ENCODE data around the gene PDE4B. TPM values are rescaled to one million over a fixed set of nuclear protein-coding genes. Genes with fewer than 3 reads are reported as not detected.

The PDE4B gene
- total and polyA plus RNA-seq, 2 of the 13 experiments (the other 11 are each of a cell fraction or from before 2014, with no cell fraction given) = not detected

GRCh38 chr1:66074147-66074546 lies 281.5 kb downstream of the PDE4B start:
- Histone ChIP-seq H4K20me1 (ENCODE audit: insufficient read depth, low read length) (no peaks in the 10 kb centered on the region), H3K9ac (ENCODE audit: insufficient read depth, low read depth, low read length) (no peak overlapping the region), H3K4me2 (ENCODE audit: low read depth, low read length) (no peak overlapping the region), H3K4me3 (replicated peaks in 1 of 3; ENCODE audit: insufficient read depth in 1 of 3, low read depth in 2 of 3, low read length in 3 of 3) (no peak overlapping the region), H3K36me3 (replicated peaks in 1 of 2; ENCODE audit: control insufficient read depth in 1 of 2, insufficient read depth in 2 of 2, low read length in 2 of 2) (no peaks in the 10 kb centered on the region), H3K4me1 (ENCODE audit: insufficient read depth, low read length) (no peaks in the 10 kb centered on the region), H3K79me2 (ENCODE audit: insufficient read depth, low read length) (no peaks in the 10 kb centered on the region), H2AFZ (ENCODE audit: low read length) (no peak overlapping the region), H3K27me3 (ENCODE audit: control insufficient read depth in 1 of 2, insufficient read depth in 2 of 2, low read length in 2 of 2) (no peaks in the 10 kb centered on the region), H3K9me3 (ENCODE audit: low read length) (no peaks in the 10 kb centered on the region; the same call in 1 of the 2 replicates), H3K27ac (ENCODE audit: extremely low read length, insufficient read depth, low read length) (no peak overlapping the region)
- FAIRE-seq (no peak), DNase-seq (ENCODE audit: low spot score) (no peak), ATAC-seq (no peak)
- CTCF ChIA-PET (ENCODE audit: low intra/inter-chr PET ratio, low total read pairs) = no interaction called here
- WGBS (ENCODE audit: low lambda C conversion rate) = 18% methylated on average over 2 of the region's 2 CpGs
- BruUV-seq (replicated peaks) = no TSS peak
- POLR2A ChIA-PET = no interaction called here
- no peak for TF ChIP-seq TRIM24 (CRISPR knock-in tag; IDR thresholded peaks at IDR 0.05)
- no peak for TF ChIP-seq ZNF513 (CRISPR knock-in tag; conservative IDR thresholded peaks at IDR 0.05)
- TF ChIP-seq SALL1 (CRISPR knock-in tag; IDR thresholded peaks at IDR 0.05) = no peak
- peak; percentile 75 to 89 for TF ChIP-seq MAFK (conservative IDR thresholded peaks at IDR 0.05 in 1 of 2, IDR thresholded peaks at IDR 0.05 in 1 of 2; ENCODE audit: low read length in 2 of 2)
- TF ChIP-seq MAFF (IDR thresholded peaks at IDR 0.05; ENCODE audit: low read depth, low read length) = peak; percentile 84
- intact Hi-C loops (cut with micrococcal nuclease; ENCODE audit: unreplicated experiment) = no loop called here
- in situ Hi-C loops (cut with HindIII; ENCODE audit: extremely low pct_ligation_motif_present, low pct_unique_long_range_greater_than_20kb) = no loop called here

DNA sequence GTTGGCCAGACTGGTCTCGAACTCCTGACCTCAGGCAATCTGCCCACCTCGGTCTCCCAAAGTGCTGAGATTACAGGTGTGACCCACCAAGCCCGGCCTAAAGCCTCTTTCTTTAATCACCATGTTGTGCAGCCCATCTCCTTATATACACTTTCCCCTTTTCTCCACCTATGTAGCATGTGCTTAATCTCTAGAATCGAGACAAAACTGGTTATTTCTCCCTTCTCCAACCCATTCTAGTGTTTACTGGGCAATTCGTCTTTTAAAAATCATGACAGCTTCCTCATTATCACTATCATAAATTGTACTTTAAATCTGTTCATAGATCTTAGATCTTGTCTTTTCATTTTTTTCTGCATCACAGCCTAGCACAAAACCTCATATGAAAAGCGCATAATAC lies 285.7 kb downstream of the PDE4B start:
- TF ChIP-seq CSRNP1 (CRISPR knock-in tag; IDR thresholded peaks at IDR 0.05) (no peak), ZNF564 (CRISPR knock-in tag; IDR thresholded peaks at IDR 0.05) (no peak), ZFP36L1 (CRISPR knock-in tag; IDR thresholded peaks at IDR 0.05) (no peak), DMAP1 (CRISPR knock-in tag; IDR thresholded peaks at IDR 0.05) (no peak), JARID2 (CRISPR knock-in tag; IDR thresholded peaks at IDR 0.05; ENCODE audit: insufficient replicate concordance) (no peak), ZNF556 (CRISPR knock-in tag; IDR thresholded peaks at IDR 0.05; ENCODE audit: borderline replicate concordance) (no peak), CBX2 (IDR thresholded peaks at IDR 0.05; ENCODE audit: low read depth, low read length) (no peak), CBX2 (CRISPR knock-in tag; IDR thresholded peaks at IDR 0.05; ENCODE audit: low read depth) (no peak), TSC22D2 (CRISPR knock-in tag; IDR thresholded peaks at IDR 0.05; ENCODE audit: borderline replicate concordance) (no peak), ZNF883 (CRISPR knock-in tag; IDR thresholded peaks at IDR 0.05; ENCODE audit: not compliant biosample characterization) (no peak), SETDB1 (CRISPR knock-in tag; IDR thresholded peaks at IDR 0.05; ENCODE audit: borderline replicate concordance) (no peak), PHF8 (CRISPR knock-in tag; IDR thresholded peaks at IDR 0.05) (no peak)
- TF ChIP-seq, protein P1, sequence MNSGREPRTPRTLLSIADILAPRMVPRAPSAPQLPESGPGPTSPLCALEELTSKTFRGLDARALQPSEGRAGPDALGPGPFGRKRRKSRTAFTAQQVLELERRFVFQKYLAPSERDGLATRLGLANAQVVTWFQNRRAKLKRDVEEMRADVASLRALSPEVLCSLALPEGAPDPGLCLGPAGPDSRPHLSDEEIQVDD (CRISPR knock-in tag; IDR thresholded peaks at IDR 0.05; ENCODE audit: borderline replicate concordance) = no peak
- Histone ChIP-seq H3K79me2 (ENCODE audit: insufficient read depth, low read length) (no peaks in the 10 kb centered on the region), H4K20me1 (ENCODE audit: insufficient read depth, low read length) (no peaks in the 10 kb centered on the region), H3K27ac (ENCODE audit: extremely low read length, insufficient read depth, low read length) (no peak overlapping the region), H3K36me3 (replicated peaks in 1 of 2; ENCODE audit: control insufficient read depth in 1 of 2, insufficient read depth in 2 of 2, low read length in 2 of 2) (no peaks in the 10 kb centered on the region), H3K9me3 (ENCODE audit: low read length) (no peaks in the 10 kb centered on the region; the same call in 1 of the 2 replicates), H3K4me2 (ENCODE audit: low read depth, low read length) (no peak overlapping the region), H3K4me1 (ENCODE audit: insufficient read depth, low read length) (no peaks in the 10 kb centered on the region), H3K4me3 (replicated peaks in 1 of 3; ENCODE audit: insufficient read depth in 1 of 3, low read depth in 2 of 3, low read length in 3 of 3) (no peak overlapping the region), H3K9ac (ENCODE audit: insufficient read depth, low read depth, low read length) (no peak overlapping the region), H2AFZ (ENCODE audit: low read length) (no peak overlapping the region), H3K27me3 (ENCODE audit: control insufficient read depth in 1 of 2, insufficient read depth in 2 of 2, low read length in 2 of 2) (no peaks in the 10 kb centered on the region)
- no peak for DNase-seq (ENCODE audit: low spot score)
- intact Hi-C loops (cut with micrococcal nuclease; ENCODE audit: unreplicated experiment) = no loop called here
- in situ Hi-C loops (cut with HindIII; ENCODE audit: extremely low pct_ligation_motif_present, low pct_unique_long_range_greater_than_20kb) = no loop called here
- CTCF ChIA-PET (ENCODE audit: low intra/inter-chr PET ratio, low total read pairs) = no interaction called here
- WGBS (ENCODE audit: low lambda C conversion rate) = 17% methylated on average over 6 of the region's 6 CpGs
- no peak for FAIRE-seq
- no TSS peak for BruUV-seq (replicated peaks)
- POLR2A ChIA-PET = no interaction called here
- ATAC-seq = no peak

Data from HepG2 (cell line).